Right lobe of liver (tissue), 6 donors: ENCODE data around the gene ITPR3. TPM values are rescaled to one million over a fixed set of nuclear protein-coding genes. Genes with fewer than 3 reads are reported as not detected.

Experiments
- ATAC-seq, 4 donors: fragments of 200-7000 bp; cut with Tn5 transposase; one replicate each; pipeline ENCODE4 v1.9.1; 2020; ENCODE audit warnings: mild to moderate bottlenecking in 4 of 4, moderate library complexity in 4 of 4
- DNase-seq, 3 donors: peaks; one replicate each; pipeline ENCODE4 v3.0.0-alpha.2; 2020
- H3K27ac ChIP-seq, 3 donors: fragments of 200-600 bp; one replicate each; pipeline ENCODE4 v1.8.0; 2022
- H3K27me3 ChIP-seq, 2 donors: fragments of 200-600 bp; one replicate each; pipeline ENCODE4 v1.8.0; 2022
- H3K36me3 ChIP-seq, 4 donors: fragments of 200-600 bp; sonication (generic) in 1 of 4; one replicate each; pipeline versions ENCODE4 v1.5.1 to v1.8.0; 2017 to 2022; ENCODE audit warnings: control low read depth in 1 of 4
- H3K4me1 ChIP-seq, 4 donors: fragments of 200-600 bp; sonication (generic) in 1 of 4; one replicate each; pipeline versions ENCODE4 v1.5.1 to v1.8.0; 2017 to 2022; ENCODE audit warnings: control low read depth in 1 of 4
- H3K4me3 ChIP-seq, 3 donors: fragments of 200-600 bp; one replicate each; pipeline ENCODE4 v1.8.0; 2022
- H3K9me3 ChIP-seq, 4 donors: fragments of 200-600 bp; sonication (generic) in 1 of 4; one replicate each; pipeline versions ENCODE4 v1.5.1 to v1.8.0; 2017 to 2022; ENCODE audit warnings: control low read depth in 1 of 4
- CTCF ChIP-seq, 4 donors: fragments of 200-600 bp in 3 of 4; fragments of 450-650 bp in 1 of 4; IDR thresholded peaks; one replicate each; pipeline versions ENCODE4 v1.5.1 to v1.8.0; 2016 to 2022; ENCODE audit warnings: antibody characterized with exemption in 4 of 4, mild to moderate bottlenecking in 2 of 4
- POLR2A ChIP-seq: fragments of 450-650 bp; IDR thresholded peaks from one replicate; pipeline ENCODE4 v1.6.1; 2017; ENCODE audit warnings: antibody characterized with exemption, mild to moderate bottlenecking
- WGBS: methylation state at CpG from one replicate; pipeline ENCODE4 v1.1.6; 2018; ENCODE audit warnings: low coverage, low lambda C conversion rate; ENCODE audit not compliant: insufficient coverage; ENCODE audit errors: missing lambda C conversion rate; 5-methylcytosine and 5-hydroxymethylcytosine counted together
- intact Hi-C, 2 donors: fragments of 100-400 bp; cut with DNase I; formaldehyde crosslinking; loops; one replicate each; pipeline versions ENCODE4 v1.11.2 to v1.14.1; 2022
- total RNA-seq, 6 experiments: library from RNA; depleted of rRNA in 2 of 6; stranded (reverse); fragments of >200 nt in 2 of 6; fragmentation: NEBNext Ultra II Directional in 3 of 6; extraction: Animal tissue kit (Norgen Biotek cat#: 25700) in 3 of 6; gene quantifications; one replicate each; pipeline versions ENCODE4 v1.1.0 to v1.2.4, GENCODE V29; 2016 to 2023
- donor health status: DM: no; HTN: yes; CAD: no.
- donor health status: DM: no; HTN: no; CAD: no.
- donor health status: DM: no; HTN: no; CAD: no.
- donor health status: DM: no; HTN: yes; CAD: no.
- donor health status: DM: no; HTN: yes; CAD: no.

ITPR3 gene
- total RNA-seq, 6 experiments from 2014 or later, result 0.79 to 3.5 (median 1.6) TPM

- peaks cover 0 to 5% of the 10 kb centered on the region in 2 donors for H3K27me3 ChIP-seq
- intact Hi-C loops, result no loop called here
- peaks cover 0 to 7% (median 0%) of the 10 kb centered on the region in 4 donors for H3K4me1 ChIP-seq
- TF ChIP-seq CTCF (IDR thresholded peaks at IDR 0.05) (no peak), POLR2A (no peak)
- DNase-seq, result peak in 2 of 3 donors; percentile 55 to 62
- H3K9me3 ChIP-seq, result no peaks in the 10 kb centered on the region
- peak overlapping the region in 1 of 3 donors; percentile 36 for H3K4me3 ChIP-seq
- no peaks in the 10 kb centered on the region for H3K36me3 ChIP-seq
- WGBS, result 7% methylated on average over 2 of the region's 86 CpGs
- ATAC-seq, result peak; percentile 69 to 86 (median 80)
- H3K27ac ChIP-seq, result no peak overlapping the region
Observed at GRCh38 chr6:33633462-33634158, 12.5 kb downstream of the ITPR3 start.

GRCh38 chr6:33634161-33634727, 13.1 kb downstream of the ITPR3 start:
- intact Hi-C loops, result no loop called here
- 11% methylated on average over 13 of the region's 15 CpGs for WGBS
- Histone ChIP-seq H3K36me3 (no peaks in the 10 kb centered on the region), H3K9me3 (no peaks in the 10 kb centered on the region), H3K27ac (no peak overlapping the region), H3K4me3 (peak overlapping the region in 1 of 3 donors; percentile 36), H3K4me1 (peaks cover 0 to 7% (median 0%) of the 10 kb centered on the region in 4 donors), H3K27me3 (peaks cover 0 to 5% of the 10 kb centered on the region in 2 donors)
- TF ChIP-seq POLR2A (no peak), CTCF (IDR thresholded peaks at IDR 0.05) (no peak)
- ATAC-seq (peak; percentile 15 to 51 (median 29)), DNase-seq (no peak)

- DNase-seq, result no peak
- 44% methylated on average over 7 of the region's 8 CpGs for WGBS
- H3K4me1 ChIP-seq, result peaks cover 0 to 7% (median 0%) of the 10 kb centered on the region in 4 donors
- peaks cover 0 to 5% of the 10 kb centered on the region in 2 donors for H3K27me3 ChIP-seq
- no peak overlapping the region for H3K4me3 ChIP-seq
- no peak overlapping the region for H3K27ac ChIP-seq
- TF ChIP-seq POLR2A (no peak), CTCF (IDR thresholded peaks at IDR 0.05) (no peak)
- intact Hi-C loops, result no loop called here
- no peaks in the 10 kb centered on the region for H3K36me3 ChIP-seq
- no peak for ATAC-seq
- no peaks in the 10 kb centered on the region for H3K9me3 ChIP-seq
Observed at GRCh38 chr6:33634946-33635345, 13.8 kb downstream of the ITPR3 start.

- 63% methylated on average over 9 of the region's 11 CpGs for WGBS
- Histone ChIP-seq H3K27ac (no peak overlapping the region), H3K9me3 (no peaks in the 10 kb centered on the region), H3K4me1 (peaks cover 0 to 7% (median 0%) of the 10 kb centered on the region in 4 donors), H3K4me3 (no peak overlapping the region), H3K27me3 (peaks cover 0 to 5% of the 10 kb centered on the region in 2 donors), H3K36me3 (no peaks in the 10 kb centered on the region)
- ATAC-seq, result no peak
- intact Hi-C loops, result no loop called here
- no peak for DNase-seq
- TF ChIP-seq CTCF (IDR thresholded peaks at IDR 0.05) (no peak), POLR2A (no peak)
Observed at GRCh38 chr6:33636655-33637054, 15.5 kb downstream of the ITPR3 start.
